Right lobe of liver (tissue), 6 donors: Measurements from ENCODE around the gene TVP23C. TPM values are rescaled to one million over a fixed set of nuclear protein-coding genes. Genes with fewer than 3 reads are reported as not detected.

Experiments
- ATAC-seq, 4 donors: fragments of 200-7000 bp; cut with Tn5 transposase; one replicate each; pipeline ENCODE4 v1.9.1; 2020; ENCODE audit warnings: mild to moderate bottlenecking in 4 of 4, moderate library complexity in 4 of 4
- DNase-seq, 3 donors: peaks; one replicate each; pipeline ENCODE4 v3.0.0-alpha.2; 2020
- H3K27ac ChIP-seq, 3 donors: fragments of 200-600 bp; one replicate each; pipeline ENCODE4 v1.8.0; 2022
- H3K27me3 ChIP-seq, 2 donors: fragments of 200-600 bp; one replicate each; pipeline ENCODE4 v1.8.0; 2022
- H3K36me3 ChIP-seq, 4 donors: fragments of 200-600 bp; sonication (generic) in 1 of 4; one replicate each; pipeline versions ENCODE4 v1.5.1 to v1.8.0; 2017 to 2022; ENCODE audit warnings: control low read depth in 1 of 4
- H3K4me1 ChIP-seq, 4 donors: fragments of 200-600 bp; sonication (generic) in 1 of 4; one replicate each; pipeline versions ENCODE4 v1.5.1 to v1.8.0; 2017 to 2022; ENCODE audit warnings: control low read depth in 1 of 4
- H3K4me3 ChIP-seq, 3 donors: fragments of 200-600 bp; one replicate each; pipeline ENCODE4 v1.8.0; 2022
- H3K9me3 ChIP-seq, 4 donors: fragments of 200-600 bp; sonication (generic) in 1 of 4; one replicate each; pipeline versions ENCODE4 v1.5.1 to v1.8.0; 2017 to 2022; ENCODE audit warnings: control low read depth in 1 of 4
- POLR2A ChIP-seq: fragments of 450-650 bp; IDR thresholded peaks from one replicate; pipeline ENCODE4 v1.6.1; 2017; ENCODE audit warnings: antibody characterized with exemption, mild to moderate bottlenecking
- WGBS: methylation state at CpG from one replicate; pipeline ENCODE4 v1.1.6; 2018; ENCODE audit warnings: low coverage, low lambda C conversion rate; ENCODE audit not compliant: insufficient coverage; ENCODE audit errors: missing lambda C conversion rate; 5-methylcytosine and 5-hydroxymethylcytosine counted together
- intact Hi-C, 2 donors: fragments of 100-400 bp; cut with DNase I; formaldehyde crosslinking; loops; one replicate each; pipeline versions ENCODE4 v1.11.2 to v1.14.1; 2022
- total RNA-seq, 6 experiments: library from RNA; depleted of rRNA in 2 of 6; stranded (reverse); fragments of >200 nt in 2 of 6; fragmentation: NEBNext Ultra II Directional in 3 of 6; extraction: Animal tissue kit (Norgen Biotek cat#: 25700) in 3 of 6; gene quantifications; one replicate each; pipeline versions ENCODE4 v1.1.0 to v1.2.4, GENCODE V29; 2016 to 2023
- TF ChIP-seq, protein P1 (sequence below), 4 donors: fragments of 200-600 bp in 3 of 4; fragments of 450-650 bp in 1 of 4; IDR thresholded peaks; one replicate each; pipeline versions ENCODE4 v1.5.1 to v1.8.0; 2016 to 2022; ENCODE audit warnings: antibody characterized with exemption in 4 of 4, mild to moderate bottlenecking in 2 of 4
- donor health status: DM: no; HTN: yes; CAD: no.
- donor health status: DM: no; HTN: no; CAD: no.
- donor health status: DM: no; HTN: no; CAD: no.
- donor health status: DM: no; HTN: yes; CAD: no.
- donor health status: DM: no; HTN: yes; CAD: no.

The TVP23C gene
- total RNA-seq, 6 experiments from 2014 or later, result 3.5 to 6.5 (median 4.7) TPM

DNA sequence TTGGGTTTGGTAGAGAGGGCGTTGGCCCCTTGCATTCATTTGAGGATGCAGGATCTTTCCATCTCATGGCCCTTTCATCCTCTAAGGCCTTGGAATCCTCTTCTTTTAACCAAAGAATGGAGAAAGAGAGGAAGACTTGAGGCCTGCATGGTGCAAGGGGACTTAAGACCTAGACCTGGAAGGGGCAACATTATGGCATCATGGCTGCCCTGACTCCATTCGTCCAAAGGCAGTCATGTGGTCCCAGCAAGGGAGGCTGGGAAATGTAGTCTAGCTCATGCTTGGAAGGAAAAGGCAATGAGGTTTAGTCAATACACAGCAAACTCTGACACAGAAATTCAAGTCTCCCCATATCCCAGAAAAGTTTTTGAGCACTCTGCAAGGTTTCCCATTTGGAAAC lies 65.2 kb downstream of the TVP23C start:
- Histone ChIP-seq H3K27me3 (no peaks in the 10 kb centered on the region), H3K4me1 (no peaks in the 10 kb centered on the region), H3K4me3 (no peak overlapping the region), H3K9me3 (no peaks in the 10 kb centered on the region), H3K36me3 (no peaks in the 10 kb centered on the region), H3K27ac (no peak overlapping the region)
- ATAC-seq, result no peak
- WGBS, result 83% methylated on average over 2 of the region's 2 CpGs
- intact Hi-C loops, result no loop called here
- TF ChIP-seq, protein P1, sequence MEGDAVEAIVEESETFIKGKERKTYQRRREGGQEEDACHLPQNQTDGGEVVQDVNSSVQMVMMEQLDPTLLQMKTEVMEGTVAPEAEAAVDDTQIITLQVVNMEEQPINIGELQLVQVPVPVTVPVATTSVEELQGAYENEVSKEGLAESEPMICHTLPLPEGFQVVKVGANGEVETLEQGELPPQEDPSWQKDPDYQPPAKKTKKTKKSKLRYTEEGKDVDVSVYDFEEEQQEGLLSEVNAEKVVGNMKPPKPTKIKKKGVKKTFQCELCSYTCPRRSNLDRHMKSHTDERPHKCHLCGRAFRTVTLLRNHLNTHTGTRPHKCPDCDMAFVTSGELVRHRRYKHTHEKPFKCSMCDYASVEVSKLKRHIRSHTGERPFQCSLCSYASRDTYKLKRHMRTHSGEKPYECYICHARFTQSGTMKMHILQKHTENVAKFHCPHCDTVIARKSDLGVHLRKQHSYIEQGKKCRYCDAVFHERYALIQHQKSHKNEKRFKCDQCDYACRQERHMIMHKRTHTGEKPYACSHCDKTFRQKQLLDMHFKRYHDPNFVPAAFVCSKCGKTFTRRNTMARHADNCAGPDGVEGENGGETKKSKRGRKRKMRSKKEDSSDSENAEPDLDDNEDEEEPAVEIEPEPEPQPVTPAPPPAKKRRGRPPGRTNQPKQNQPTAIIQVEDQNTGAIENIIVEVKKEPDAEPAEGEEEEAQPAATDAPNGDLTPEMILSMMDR (IDR thresholded peaks at IDR 0.05), result no peak
- no peak for TF ChIP-seq POLR2A
- DNase-seq, result no peak

DNA sequence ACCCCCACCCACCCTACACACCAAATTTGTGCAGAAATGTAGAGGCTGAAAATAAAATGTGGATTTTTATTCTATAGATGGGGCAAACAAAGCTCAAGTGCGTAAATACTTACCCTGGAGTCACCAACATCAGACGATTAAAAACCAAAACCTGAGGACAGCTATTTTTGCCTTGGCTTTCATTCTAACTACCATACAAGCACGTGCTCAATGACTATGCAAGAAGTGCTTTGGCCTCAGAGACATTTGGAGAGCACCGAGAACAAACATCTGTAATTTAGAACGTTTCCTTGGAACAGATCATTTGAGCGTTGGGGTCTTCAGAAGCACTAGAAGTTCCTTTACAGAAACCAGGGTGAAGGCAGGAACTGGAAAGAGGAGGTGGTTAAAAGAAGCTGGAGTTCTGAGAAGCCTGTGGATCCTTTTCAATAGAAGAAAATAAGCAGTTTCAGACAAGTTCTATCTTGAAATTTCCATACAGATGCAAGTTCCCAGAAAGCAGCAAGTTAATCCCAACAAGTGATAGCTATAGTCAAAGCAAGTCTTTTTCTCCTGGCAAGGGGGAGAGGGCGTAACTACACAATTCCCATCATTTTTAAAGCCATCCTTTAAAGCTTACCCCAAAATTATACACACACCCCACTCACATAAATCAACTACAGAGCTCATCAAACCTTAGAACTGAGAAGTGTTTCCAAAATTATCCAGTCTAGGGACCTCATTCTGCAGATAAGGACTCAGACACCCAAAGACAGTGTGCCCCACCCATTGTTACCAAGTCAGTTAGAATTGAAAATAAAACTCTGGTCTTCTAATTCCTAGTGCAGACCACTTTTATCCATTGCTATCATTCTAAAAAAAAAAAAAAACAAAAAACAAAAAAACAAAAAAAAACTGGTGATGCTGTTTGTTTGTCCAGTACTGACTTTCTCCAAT lies 66.3 kb downstream of the TVP23C start:
- Histone ChIP-seq H3K4me1 (no peaks in the 10 kb centered on the region), H3K36me3 (no peaks in the 10 kb centered on the region), H3K9me3 (no peaks in the 10 kb centered on the region), H3K27ac (no peak overlapping the region), H3K4me3 (no peak overlapping the region), H3K27me3 (no peaks in the 10 kb centered on the region)
- no peak for DNase-seq
- no peak for ATAC-seq
- TF ChIP-seq, protein P1 (IDR thresholded peaks at IDR 0.05), result no peak
- TF ChIP-seq POLR2A, result no peak
- intact Hi-C loops, result no loop called here
- WGBS, result 85% methylated on average over 7 of the region's 7 CpGs

DNA sequence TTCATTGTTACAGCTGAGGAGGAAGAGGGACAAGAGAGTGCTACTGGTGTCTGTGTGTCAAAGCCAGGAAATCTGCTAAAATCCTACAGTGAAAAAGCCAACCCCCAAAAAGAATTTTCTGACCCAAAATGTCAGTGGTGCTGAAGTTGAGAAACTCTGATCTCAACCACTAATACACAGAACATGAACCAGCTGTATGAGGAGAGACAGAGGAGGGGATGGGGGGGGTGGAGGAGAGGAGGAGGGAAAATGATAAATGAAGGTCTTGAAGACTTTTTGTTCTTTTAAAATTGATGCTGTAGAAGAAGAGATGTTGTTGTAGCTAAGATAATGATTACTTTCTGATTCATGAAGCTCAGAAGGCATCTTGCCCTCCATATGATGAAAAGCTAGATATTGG lies 68.5 kb downstream of the TVP23C start:
- H3K4me1 ChIP-seq, result no peaks in the 10 kb centered on the region
- H3K9me3 ChIP-seq, result no peaks in the 10 kb centered on the region
- no peak overlapping the region for H3K27ac ChIP-seq
- no peaks in the 10 kb centered on the region for H3K36me3 ChIP-seq
- no peaks in the 10 kb centered on the region for H3K27me3 ChIP-seq
- ATAC-seq (no peak), DNase-seq (no peak)
- no peak overlapping the region for H3K4me3 ChIP-seq
- intact Hi-C loops, result no loop called here
- TF ChIP-seq, protein P1 (IDR thresholded peaks at IDR 0.05), result no peak
- no peak for TF ChIP-seq POLR2A

DNA sequence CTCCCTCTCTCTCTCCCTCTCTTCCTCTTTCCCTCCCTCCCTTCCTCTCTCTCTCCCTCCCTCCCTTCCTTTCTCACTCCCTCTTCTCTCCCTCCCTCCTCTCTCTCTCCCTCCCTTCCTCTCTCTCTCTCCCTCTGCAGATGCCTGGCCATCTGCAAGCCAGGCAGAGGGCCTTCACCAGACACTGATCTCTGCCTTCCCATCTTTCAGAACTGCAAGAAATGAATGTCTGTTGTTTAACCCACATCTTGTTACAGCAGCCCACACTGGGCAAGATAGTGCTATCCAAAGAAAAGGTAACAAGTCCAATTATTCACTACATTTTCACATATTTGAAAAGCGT lies 69.6 kb downstream of the TVP23C start:
- ATAC-seq, result no peak
- no peaks in the 10 kb centered on the region for H3K36me3 ChIP-seq
- H3K27me3 ChIP-seq, result no peaks in the 10 kb centered on the region
- no peak overlapping the region for H3K4me3 ChIP-seq
- 0% methylated on average over 1 of the region's 1 CpG for WGBS
- TF ChIP-seq POLR2A, result no peak
- TF ChIP-seq, protein P1 (IDR thresholded peaks at IDR 0.05), result no peak
- no peak overlapping the region for H3K27ac ChIP-seq
- intact Hi-C loops, result no loop called here
- no peak for DNase-seq
- no peaks in the 10 kb centered on the region for H3K4me1 ChIP-seq
- no peaks in the 10 kb centered on the region for H3K9me3 ChIP-seq
